SU-DHL-6 (cell line): ENCODE results near the gene COPZ1.
"Not testable (repeated sequence)": the region's sequence is repeated elsewhere in the genome, so short reads cannot be mapped to it uniquely, and the experiment has no call there.

Experiments used
- H2AFZ ChIP-seq: fragments of 200-600 bp; sonication (generic); 2 replicates; pipeline ENCODE4 v1.6.1; 2014; ENCODE audit warnings: low read depth, mild to moderate bottlenecking, moderate library complexity, mixed read lengths, antibody characterized with exemption, low read length; ENCODE audit not compliant: severe bottlenecking
- H3F3A ChIP-seq: fragments of 200-600 bp; shearing (Covaris generic); 2 replicates; pipeline ENCODE4 v1.6.0; 2016; ENCODE audit warnings: antibody characterized with exemption, mild to moderate bottlenecking; ENCODE audit not compliant: insufficient read depth
- H3K27ac ChIP-seq: fragments of 200-600 bp; sonication (generic); 2 replicates; pipeline ENCODE4 v1.5.1; 2016; ENCODE audit warnings: low read depth, mild to moderate bottlenecking, low read length, moderate library complexity, mixed read lengths
- H3K27me3 ChIP-seq: fragments of 200-600 bp; sonication (generic), shearing (Covaris generic); 2 replicates; pipeline ENCODE4 v1.6.0; 2014; ENCODE audit warnings: mild to moderate bottlenecking, low read length
- H3K36me3 ChIP-seq: fragments of 200-600 bp; sonication (generic); 2 replicates; pipeline ENCODE4 v1.6.1; 2014; ENCODE audit warnings: mild to moderate bottlenecking, low read length, mixed read lengths
- H3K4me2 ChIP-seq: fragments of 300-600, 200-600 bp; shearing (Covaris generic), sonication (generic); 2 replicates; pipeline ENCODE4 v1.6.0; 2014; ENCODE audit warnings: low read length, low read depth, mild to moderate bottlenecking; ENCODE audit not compliant: poor library complexity, severe bottlenecking
- H3K4me3 ChIP-seq: fragments of 200-600 bp; sonication (generic); 2 replicates; pipeline ENCODE4 v1.5.1; 2014; ENCODE audit warnings: antibody characterized with exemption, low read length, mild to moderate bottlenecking, mixed read lengths; ENCODE audit not compliant: insufficient read depth, poor library complexity, severe bottlenecking
- H3K79me2 ChIP-seq: fragments of 200-600 bp; sonication (generic); 2 replicates; pipeline ENCODE4 v1.6.1; 2014; ENCODE audit warnings: mild to moderate bottlenecking, low read length, moderate library complexity; ENCODE audit not compliant: insufficient read depth
- H3K9ac ChIP-seq: fragments of 200-600 bp; sonication (generic); 2 replicates; pipeline ENCODE4 v1.7.0; 2014; ENCODE audit warnings: mild to moderate bottlenecking, low read length
- H3K9me2 ChIP-seq: fragments of 200-600 bp; sonication (generic); replicated peaks from 2 replicates; pipeline ENCODE4 v1.6.1; 2014; ENCODE audit warnings: low read length; ENCODE audit not compliant: insufficient read depth
- H3K9me3 ChIP-seq: fragments of 200-600 bp; sonication (generic); 2 replicates; pipeline ENCODE4 v1.6.1; 2014; ENCODE audit warnings: low read length, mixed read lengths; ENCODE audit not compliant: insufficient read depth
- H4K20me1 ChIP-seq: fragments of 200-600 bp; sonication (generic); 2 replicates; pipeline ENCODE4 v1.6.1; 2014; ENCODE audit warnings: low read depth, mild to moderate bottlenecking, antibody characterized with exemption, low read length, moderate library complexity, mixed read lengths
- CTCF ChIP-seq: fragments of 200-600 bp; sonication (generic); IDR thresholded peaks from one replicate; pipeline ENCODE4 v1.5.1; 2017; ENCODE audit warnings: antibody characterized with exemption, mild to moderate bottlenecking, low read length, moderate library complexity; ENCODE audit not compliant: insufficient read depth, poor library complexity, severe bottlenecking
- EZH2phosphoT487 ChIP-seq: fragments of 200-600 bp; sonication (generic), shearing (Covaris generic); conservative IDR thresholded peaks from 2 replicates; pipeline ENCODE4 v1.6.1; 2018; ENCODE audit warnings: mild to moderate bottlenecking, antibody characterized with exemption, low read length, moderate library complexity, mixed read lengths

COPZ1 gene

GRCh38 chr12:54352891-54353874 is 28.3 kb downstream of the COPZ1 start:
- H4K20me1 ChIP-seq, result no peaks in the 10 kb centered on the region
- no peak overlapping the region for H2AFZ ChIP-seq
- H3K9me2 ChIP-seq, result no peaks in the 10 kb centered on the region
- H3F3A ChIP-seq, result 0 out of 2 replicates have a peak, but pooled peaks cover 2% of the 10 kb centered on the region
- no peaks in the 10 kb centered on the region for H3K9me3 ChIP-seq
- no peak overlapping the region for H3K9ac ChIP-seq
- H3K79me2 ChIP-seq, result no peaks in the 10 kb centered on the region
- TF ChIP-seq EZH2phosphoT487 (no peak), CTCF (no peak)
- no peak overlapping the region for H3K27ac ChIP-seq
- H3K4me3 ChIP-seq, result no peak overlapping the region
- 0 out of 2 replicates have a peak, but pooled peaks cover 7% of the 10 kb centered on the region for H3K36me3 ChIP-seq
- H3K4me2 ChIP-seq, result no peak overlapping the region
- H3K27me3 ChIP-seq, result no peaks in the 10 kb centered on the region

DNA sequence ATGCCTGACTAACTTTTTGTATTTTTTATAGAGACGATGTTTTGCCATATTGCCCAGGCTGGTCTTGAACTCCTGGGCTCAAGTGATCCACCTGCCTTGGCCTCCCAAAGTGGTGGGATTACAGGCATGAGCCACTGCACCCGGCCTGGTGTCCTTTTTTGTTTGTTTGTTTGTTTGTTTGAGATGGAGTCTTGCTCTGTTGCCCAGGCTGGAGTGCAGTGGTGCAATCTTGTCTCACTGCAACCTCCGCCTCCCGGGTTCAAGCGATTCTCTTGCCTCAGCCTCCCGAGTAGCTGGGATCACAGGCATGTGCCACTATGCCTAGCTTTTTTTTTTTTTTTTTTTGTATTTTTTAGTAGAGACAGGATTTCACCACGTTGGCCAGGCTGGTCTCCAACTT is 29.3 kb downstream of the COPZ1 start:
- not testable (repeated sequence) for H3K9ac ChIP-seq

GRCh38 chr12:54355104-54355815 is 30.3 kb downstream of the COPZ1 start:
- Histone ChIP-seq H3K79me2 (no peaks in the 10 kb centered on the region), H3F3A (peaks cover 9% of the 10 kb centered on the region), H3K9me2 (no peaks in the 10 kb centered on the region), H3K27me3 (no peaks in the 10 kb centered on the region), H4K20me1 (no peaks in the 10 kb centered on the region), H3K27ac (no peak overlapping the region), H3K4me3 (no peak overlapping the region), H3K9me3 (no peaks in the 10 kb centered on the region), H2AFZ (no peak overlapping the region), H3K4me2 (no peak overlapping the region), H3K9ac (no peak overlapping the region), H3K36me3 (no peaks in the 10 kb centered on the region)
- TF ChIP-seq EZH2phosphoT487, result no peak
- no peak for TF ChIP-seq CTCF

More for the DNA sequence above, 29.3 kb downstream of the COPZ1 start:
- H3K36me3 ChIP-seq, H3F3A ChIP-seq, H3K27ac ChIP-seq, H3K9me3 ChIP-seq, H3K4me2 ChIP-seq, H3K9me2 ChIP-seq, H3K4me3 ChIP-seq, H3K27me3 ChIP-seq, H3K79me2 ChIP-seq, H2AFZ ChIP-seq, H4K20me1 ChIP-seq: not testable (repeated sequence)
